HG03460 (cell line): Measurements from ENCODE around the gene CCNYL1.
"Not testable (repeated sequence)": the region's sequence is repeated elsewhere in the genome, so short reads cannot be mapped to it uniquely, and the experiment has no call there.

Experiments
- ATAC-seq: cut with Tn5 transposase; IDR thresholded peaks from one replicate; pipeline ENCODE4 v1.9.1; 2021; ENCODE audit not compliant: unreplicated experiment

The CCNYL1 gene

GRCh38 chr2:207734264-207734635 is 22.8 kb downstream of the CCNYL1 start:
- no peak for ATAC-seq

GRCh38 chr2:207734636-207735512 is 23.4 kb downstream of the CCNYL1 start:
- no peak for ATAC-seq

- ATAC-seq: not testable (repeated sequence)
Observed at GRCh38 chr2:207735513-207735859, 24.0 kb downstream of the CCNYL1 start.

- ATAC-seq: no peak
Observed at GRCh38 chr2:207743514-207743913, 32.1 kb downstream of the CCNYL1 start.

- ATAC-seq: no peak
Observed at GRCh38 chr2:207744050-207744449, 32.6 kb downstream of the CCNYL1 start.

GRCh38 chr2:207744451-207744850 is 33.0 kb downstream of the CCNYL1 start:
- ATAC-seq: no peak

GRCh38 chr2:207746131-207746530 is 34.7 kb downstream of the CCNYL1 start:
- ATAC-seq: peak; percentile 82

- ATAC-seq: no peak
Observed at GRCh38 chr2:207747653-207748560, 36.5 kb downstream of the CCNYL1 start.

- no peak for ATAC-seq
Observed at GRCh38 chr2:207748993-207749392, 37.6 kb downstream of the CCNYL1 start.

GRCh38 chr2:207749873-207750272 is 38.4 kb downstream of the CCNYL1 start:
- ATAC-seq: no peak

- ATAC-seq: no peak
Observed at GRCh38 chr2:207750345-207750744, 38.9 kb downstream of the CCNYL1 start.

- no peak for ATAC-seq
Observed at GRCh38 chr2:207750876-207751275, 39.4 kb downstream of the CCNYL1 start.

- not testable (repeated sequence) for ATAC-seq
Observed at GRCh38 chr2:207753688-207754087, 42.2 kb downstream of the CCNYL1 start.

GRCh38 chr2:207754498-207755383 is 43.3 kb downstream of the CCNYL1 start:
- no peak for ATAC-seq

- no peak for ATAC-seq
Observed at GRCh38 chr2:207758025-207758424, 46.6 kb downstream of the CCNYL1 start.

- no peak for ATAC-seq
Observed at GRCh38 chr2:207759890-207760289, 48.5 kb downstream of the CCNYL1 start.

GRCh38 chr2:207760453-207760852 is 49.0 kb downstream of the CCNYL1 start:
- no peak for ATAC-seq

- not testable (repeated sequence) for ATAC-seq
Observed at GRCh38 chr2:207761426-207761825, 50.0 kb downstream of the CCNYL1 start.

GRCh38 chr2:207762146-207762545 is 50.7 kb downstream of the CCNYL1 start:
- ATAC-seq: no peak

GRCh38 chr2:207763303-207763917 is 52.0 kb downstream of the CCNYL1 start:
- no peak for ATAC-seq
